ENCODE data around the gene FSTL4. TPM values are rescaled to one million over a fixed set of nuclear protein-coding genes. Genes with fewer than 3 reads are reported as not detected.

FSTL4 gene
- total RNA-seq, 4 donors from 2014 or later, result 0.22 to 0.47 (median 0.27) TPM; not detected in 1

GRCh38 chr5:133459474-133460160 lies 152.7 kb downstream of the FSTL4 start:
- Histone ChIP-seq H3K9me3 (no peaks in the 10 kb centered on the region), H3K4me1 (no peaks in the 10 kb centered on the region), H3K27me3 (no peaks in the 10 kb centered on the region), H3K4me3 (no peak overlapping the region), H3K27ac (no peak overlapping the region), H3K36me3 (no peaks in the 10 kb centered on the region)
- no peak for ATAC-seq
- TF ChIP-seq POLR2AphosphoS5 (IDR thresholded peaks at IDR 0.05) (no peak), EP300 (IDR thresholded peaks at IDR 0.05) (no peak), POLR2A (IDR thresholded peaks at IDR 0.05) (no peak), CTCF (IDR thresholded peaks at IDR 0.05) (no peak)
- WGBS, 2 donors (ENCODE audit: low coverage in 1 of 2), result 68 to 82% methylated on average over 6 to 7 of the region's 7 CpGs

DNA sequence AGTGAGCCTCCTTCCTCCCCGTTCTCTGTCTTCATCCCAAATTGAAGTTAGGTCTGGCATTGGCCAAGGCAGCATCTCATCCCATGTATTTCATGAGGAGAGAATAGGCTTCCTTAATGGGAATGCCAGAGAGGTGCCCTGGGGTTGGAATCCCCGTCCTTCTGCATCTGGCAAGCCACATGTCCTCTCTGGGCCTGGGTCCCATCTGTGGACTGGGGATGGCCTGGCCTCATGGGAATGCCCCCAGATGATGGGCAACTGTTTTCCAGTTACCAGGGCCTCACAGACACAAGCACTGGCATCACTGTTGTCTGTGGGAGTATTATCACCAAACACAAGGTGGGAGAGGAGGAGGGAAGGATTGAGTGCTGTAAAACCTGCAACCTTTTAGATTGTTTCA lies 153.9 kb downstream of the FSTL4 start:
- WGBS, 2 donors (ENCODE audit: low coverage in 1 of 2), result 94 to 100% methylated on average over 2 of the region's 2 CpGs
- TF ChIP-seq EP300 (IDR thresholded peaks at IDR 0.05) (no peak), POLR2A (IDR thresholded peaks at IDR 0.05) (no peak), POLR2AphosphoS5 (IDR thresholded peaks at IDR 0.05) (no peak), CTCF (IDR thresholded peaks at IDR 0.05) (no peak)

DNA sequence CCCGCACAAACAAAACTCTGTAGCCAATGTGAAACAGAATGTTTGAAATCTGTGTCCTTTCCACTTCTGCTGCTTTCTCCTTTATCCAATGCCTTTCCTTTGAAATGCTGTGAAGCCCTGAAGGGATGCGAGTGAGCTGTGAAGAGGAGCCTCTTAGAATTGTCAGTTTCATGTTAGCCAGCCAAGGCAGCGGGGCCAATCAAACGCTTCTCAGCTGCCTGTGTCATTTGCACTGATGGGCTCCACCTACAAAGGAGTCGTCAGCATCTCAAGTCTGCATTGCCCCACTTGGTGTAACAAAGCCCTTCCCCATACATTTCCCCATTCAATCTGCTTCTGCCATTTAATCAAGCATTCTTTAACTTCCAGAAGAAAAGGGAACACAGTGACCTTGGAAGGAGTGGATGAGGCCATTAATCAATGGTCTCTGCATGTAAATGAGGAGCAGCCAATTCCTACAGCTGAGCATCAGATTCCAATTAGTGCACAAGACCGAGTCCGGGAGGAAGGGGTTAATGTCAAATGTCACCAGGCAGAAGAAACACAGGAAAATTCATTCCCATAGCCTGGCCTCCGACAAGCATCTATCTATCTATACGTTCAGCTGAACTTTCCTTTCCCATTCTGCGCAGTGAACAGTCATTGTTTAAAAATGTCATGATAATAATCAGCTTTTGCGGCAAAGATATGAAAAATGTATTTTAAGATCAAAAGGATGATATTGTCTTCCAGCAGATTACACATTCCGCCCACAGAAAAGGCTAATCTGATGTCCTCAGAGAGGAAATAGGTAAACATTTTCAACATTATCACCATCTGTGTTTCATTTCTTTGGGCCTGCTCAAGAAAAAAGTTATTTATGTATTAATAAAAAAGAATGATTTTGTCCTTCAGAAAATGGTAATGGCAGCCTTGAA lies 154.6 kb downstream of the FSTL4 start:
- H3K4me1 ChIP-seq, result no peaks in the 10 kb centered on the region
- no peaks in the 10 kb centered on the region for H3K27me3 ChIP-seq
- no peak overlapping the region for H3K4me3 ChIP-seq
- no peaks in the 10 kb centered on the region for H3K36me3 ChIP-seq
- no peaks in the 10 kb centered on the region for H3K9me3 ChIP-seq
- ATAC-seq, result no peak
- no peak overlapping the region for H3K27ac ChIP-seq
- 54 to 77% methylated on average over 6 to 8 of the region's 12 CpGs for WGBS, 2 donors (ENCODE audit: low coverage in 1 of 2)
- TF ChIP-seq EP300 (IDR thresholded peaks at IDR 0.05), result no peak
- no peak for TF ChIP-seq POLR2A (IDR thresholded peaks at IDR 0.05)
- TF ChIP-seq POLR2AphosphoS5 (IDR thresholded peaks at IDR 0.05), result no peak
- TF ChIP-seq CTCF (IDR thresholded peaks at IDR 0.05), result no peak

More for the DNA sequence above, 153.9 kb downstream of the FSTL4 start:
- H3K27me3 ChIP-seq, result no peaks in the 10 kb centered on the region
- no peaks in the 10 kb centered on the region for H3K9me3 ChIP-seq
- H3K4me1 ChIP-seq, result no peaks in the 10 kb centered on the region
- H3K4me3 ChIP-seq, result no peak overlapping the region
- no peaks in the 10 kb centered on the region for H3K36me3 ChIP-seq
- no peak for ATAC-seq
- no peak overlapping the region for H3K27ac ChIP-seq

DNA sequence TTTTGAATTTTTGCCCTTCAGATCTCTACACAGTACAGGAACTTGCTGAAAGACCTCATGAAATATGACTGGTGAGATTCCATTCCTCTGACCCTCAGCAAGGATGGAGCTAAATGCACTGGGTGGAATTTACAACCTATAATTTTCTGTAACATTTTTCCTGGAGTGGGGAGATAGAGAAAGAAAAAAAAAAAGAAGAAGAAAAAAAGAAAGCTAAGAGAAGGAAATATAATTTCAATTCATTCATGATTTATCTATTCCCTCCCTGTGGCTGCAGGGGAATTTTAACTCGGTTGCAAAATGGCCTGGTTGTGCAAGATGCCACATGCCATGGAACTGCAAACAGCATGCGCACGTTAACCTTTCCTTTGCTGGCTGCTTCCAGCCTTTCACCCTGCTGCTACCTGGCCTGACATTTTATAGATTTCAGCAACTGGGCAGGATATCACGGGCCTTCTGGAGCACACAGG lies 155.4 kb downstream of the FSTL4 start:
- 66 to 77% methylated on average over 3 of the region's 4 CpGs for WGBS, 2 donors (ENCODE audit: low coverage in 1 of 2)
- Histone ChIP-seq H3K36me3 (no peaks in the 10 kb centered on the region), H3K4me1 (no peaks in the 10 kb centered on the region), H3K27me3 (no peaks in the 10 kb centered on the region), H3K27ac (no peak overlapping the region), H3K9me3 (no peaks in the 10 kb centered on the region), H3K4me3 (no peak overlapping the region)
- no peak for TF ChIP-seq POLR2A (IDR thresholded peaks at IDR 0.05)
- no peak for TF ChIP-seq EP300 (IDR thresholded peaks at IDR 0.05)
- TF ChIP-seq POLR2AphosphoS5 (IDR thresholded peaks at IDR 0.05), result no peak
- TF ChIP-seq CTCF (IDR thresholded peaks at IDR 0.05), result no peak
- ATAC-seq, result no peak
